ES-I3 (cell line): Measurements from ENCODE around the gene DEAF1.
"Not testable (repeated sequence)": the region's sequence is repeated elsewhere in the genome, so short reads cannot be mapped to it uniquely, and the experiment has no call there.

Experiments used
- H3K36me3 ChIP-seq: 2 replicates; pipeline ENCODE4 v1.6.1; 2013; ENCODE audit warnings: mild to moderate bottlenecking, low read length, control low read depth, moderate library complexity; ENCODE audit not compliant: insufficient read depth
- H3K4me1 ChIP-seq: 2 replicates; pipeline ENCODE4 v1.6.1; 2013; ENCODE audit warnings: mild to moderate bottlenecking, control low read depth, low read length; ENCODE audit not compliant: insufficient read depth
- H3K9ac ChIP-seq: 2 replicates; pipeline ENCODE4 v1.6.1; 2013; ENCODE audit warnings: low read depth, mild to moderate bottlenecking, low read length, moderate library complexity
- H3K9me3 ChIP-seq: 2 replicates; pipeline ENCODE4 v1.6.1; 2013; ENCODE audit warnings: mild to moderate bottlenecking, low read length, moderate library complexity; ENCODE audit not compliant: control insufficient read depth, insufficient read depth

The DEAF1 gene

DNA sequence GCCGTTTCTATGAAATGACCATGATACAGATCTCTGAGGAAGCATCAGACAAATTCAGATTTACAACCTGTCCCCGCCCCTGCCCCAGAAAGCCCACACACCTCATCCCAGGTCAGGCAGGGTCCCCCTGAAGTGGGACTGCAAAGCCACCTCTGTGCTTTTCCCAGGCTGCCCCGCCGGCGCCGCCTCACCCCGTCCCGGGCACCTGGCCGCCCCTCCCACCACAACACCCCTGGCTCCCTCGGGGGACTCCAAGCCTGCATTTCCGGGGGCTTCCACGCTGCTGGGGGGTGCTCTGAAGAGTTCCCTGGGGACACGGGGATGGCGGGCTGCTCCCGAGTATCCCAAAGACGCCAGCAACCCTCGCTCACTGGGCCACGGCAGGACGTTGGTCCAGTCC, 34.7 kb downstream of the DEAF1 start:
- H3K9me3 ChIP-seq, result no peaks in the 10 kb centered on the region
- no peaks in the 10 kb centered on the region for H3K4me1 ChIP-seq
- H3K9ac ChIP-seq, result no peak overlapping the region
- H3K36me3 ChIP-seq, result no peaks in the 10 kb centered on the region

DNA sequence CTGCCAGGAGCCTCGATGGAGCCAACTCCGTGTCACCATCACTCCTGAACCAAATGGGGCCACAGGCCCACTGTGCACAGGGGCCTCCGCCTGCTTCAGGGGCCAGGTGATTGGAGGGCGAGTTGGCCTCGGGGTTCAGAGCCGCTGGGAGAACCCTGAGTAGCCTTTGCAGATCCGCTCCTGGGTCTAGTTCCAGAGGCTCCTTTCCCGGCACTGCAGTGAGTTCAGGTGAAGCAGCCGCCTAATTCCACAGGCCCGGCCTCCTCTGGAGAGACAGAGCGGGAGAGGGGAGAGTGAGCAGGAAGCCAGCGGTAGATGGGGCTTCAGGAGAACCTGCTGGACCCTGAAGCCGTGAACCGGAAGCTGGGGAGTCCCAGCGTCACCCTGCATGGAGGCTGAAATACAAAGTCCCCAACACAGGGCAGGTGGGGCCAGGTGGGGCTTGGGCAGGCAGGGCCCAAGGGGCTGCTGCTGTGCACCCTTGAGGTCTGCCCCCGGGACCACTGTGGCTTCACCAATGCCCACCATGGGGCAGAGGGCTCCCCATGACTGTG, 35.4 kb downstream of the DEAF1 start:
- Histone ChIP-seq H3K4me1 (no peaks in the 10 kb centered on the region), H3K9ac (no peak overlapping the region), H3K9me3 (no peaks in the 10 kb centered on the region), H3K36me3 (no peaks in the 10 kb centered on the region)

DNA sequence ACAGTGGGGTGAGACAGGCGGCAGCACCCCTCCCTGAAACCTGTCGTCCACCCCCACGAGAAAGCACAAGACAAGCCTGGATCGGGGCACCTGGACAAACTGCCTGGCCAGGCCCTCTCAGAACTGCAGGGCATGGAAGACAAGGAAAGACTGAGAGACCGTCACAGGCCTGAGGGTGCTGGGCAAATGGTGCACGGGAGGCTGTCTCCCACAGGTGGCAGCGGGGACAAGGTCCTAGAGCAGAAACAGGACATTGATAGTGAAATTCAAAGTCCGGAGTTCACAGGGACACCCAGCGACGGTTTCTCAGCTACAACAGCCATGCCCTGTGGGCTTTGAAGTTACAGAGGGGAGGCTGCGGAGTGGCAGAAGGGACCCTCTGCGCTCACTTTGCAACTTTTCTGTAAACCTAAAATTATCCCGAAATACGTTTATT, 37.3 kb downstream of the DEAF1 start:
- Histone ChIP-seq H3K36me3 (no peaks in the 10 kb centered on the region), H3K4me1 (no peaks in the 10 kb centered on the region), H3K9ac (no peak overlapping the region), H3K9me3 (no peaks in the 10 kb centered on the region)

DNA sequence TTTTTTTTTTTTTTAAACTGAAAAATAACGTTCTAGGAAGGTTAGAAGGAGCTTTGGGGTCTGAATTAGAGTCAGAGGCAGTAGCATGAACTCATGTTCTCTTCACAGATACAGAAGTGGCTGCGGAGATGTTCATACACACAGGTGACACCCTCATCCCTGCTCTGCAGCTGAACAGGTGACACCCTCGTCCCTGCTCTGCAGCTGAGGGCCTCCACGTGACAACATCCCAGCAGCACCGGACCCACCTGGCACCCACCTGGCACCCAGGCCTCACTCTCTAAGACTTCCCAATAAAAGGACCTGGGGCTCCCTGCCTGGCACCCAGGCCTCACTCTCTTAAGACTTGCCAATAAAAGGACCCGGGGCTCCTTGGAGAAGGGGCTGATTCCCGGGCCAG, 38.2 kb downstream of the DEAF1 start:
- Histone ChIP-seq H3K9me3 (no peaks in the 10 kb centered on the region), H3K9ac (no peak overlapping the region), H3K36me3 (no peaks in the 10 kb centered on the region), H3K4me1 (no peaks in the 10 kb centered on the region)

DNA sequence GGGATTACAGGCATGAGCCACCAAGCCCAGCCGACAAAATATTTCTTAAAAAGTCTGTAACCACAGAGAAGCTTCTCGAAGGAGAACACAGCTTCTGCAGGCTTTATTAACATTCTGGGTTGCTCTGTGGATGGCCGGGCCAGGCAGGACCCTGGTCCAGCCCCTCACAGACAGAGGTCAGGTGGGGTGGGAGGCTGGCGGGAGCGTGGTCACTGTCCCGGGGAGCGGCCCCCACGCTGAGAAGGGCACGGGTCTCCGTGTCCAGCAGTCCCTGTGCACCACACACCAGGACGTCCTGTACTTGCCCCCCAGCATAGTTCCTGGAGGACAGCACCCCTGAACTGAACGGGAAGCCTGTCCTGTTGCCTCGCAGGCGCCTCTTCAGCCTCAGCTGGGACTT, 38.6 kb downstream of the DEAF1 start:
- no peaks in the 10 kb centered on the region for H3K9me3 ChIP-seq
- no peaks in the 10 kb centered on the region for H3K36me3 ChIP-seq
- H3K9ac ChIP-seq, result no peak overlapping the region
- no peaks in the 10 kb centered on the region for H3K4me1 ChIP-seq

DNA sequence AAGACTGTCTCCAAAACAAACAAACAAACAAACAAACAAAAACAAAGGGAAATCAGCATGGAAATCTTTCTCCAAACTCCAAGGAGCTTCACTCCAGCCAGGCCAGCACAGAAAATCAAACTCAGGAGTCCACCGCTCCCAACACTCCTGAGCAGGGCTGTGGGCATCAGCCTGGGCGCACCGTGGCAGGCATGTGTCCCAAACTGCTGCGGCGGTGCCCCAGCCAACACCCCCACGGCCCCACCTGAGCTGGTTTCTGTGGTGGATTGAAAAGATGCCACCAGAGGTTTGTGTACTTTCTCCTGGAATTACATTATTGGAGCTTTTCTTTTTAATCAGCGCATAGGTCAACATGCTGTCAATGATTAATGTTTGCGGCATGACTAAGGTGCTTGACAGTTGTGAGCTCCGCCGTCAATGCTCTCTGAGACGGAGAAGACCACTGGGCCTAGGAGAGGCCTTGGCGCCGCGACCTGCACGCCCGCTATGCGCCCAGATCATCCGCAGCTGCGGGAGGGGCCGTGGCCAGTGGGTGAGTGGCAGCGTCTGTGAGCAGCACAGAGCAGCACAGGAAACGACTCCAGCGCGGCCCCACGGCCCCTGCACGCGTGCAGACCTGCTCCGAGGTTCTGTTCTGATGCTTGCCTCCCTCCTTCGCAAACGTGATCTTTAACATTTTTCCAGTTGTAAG, 39.8 kb downstream of the DEAF1 start:
- no peak overlapping the region for H3K9ac ChIP-seq
- no peaks in the 10 kb centered on the region for H3K9me3 ChIP-seq
- no peaks in the 10 kb centered on the region for H3K4me1 ChIP-seq
- H3K36me3 ChIP-seq, result no peaks in the 10 kb centered on the region

DNA sequence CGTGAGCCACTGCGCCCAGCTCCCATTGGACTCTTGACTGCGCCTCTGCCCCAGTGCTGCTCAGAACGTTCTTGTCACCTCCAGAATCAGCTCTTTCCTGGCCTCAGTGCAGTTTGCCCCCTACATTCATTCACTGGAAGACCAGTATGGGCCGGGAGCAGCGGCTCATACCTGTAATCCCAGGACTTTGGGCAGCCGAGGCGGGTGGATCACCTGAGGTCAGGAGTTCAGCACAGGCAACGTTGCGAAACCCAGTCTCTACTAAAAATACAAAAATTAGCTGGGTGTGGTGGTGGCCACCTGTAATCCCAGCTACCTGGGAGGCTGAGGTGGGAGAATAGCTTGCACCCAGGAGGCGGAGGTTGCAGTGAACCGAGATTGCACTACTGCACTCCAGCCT, 40.6 kb downstream of the DEAF1 start:
- H3K36me3 ChIP-seq, H3K4me1 ChIP-seq, H3K9ac ChIP-seq, H3K9me3 ChIP-seq: not testable (repeated sequence)

DNA sequence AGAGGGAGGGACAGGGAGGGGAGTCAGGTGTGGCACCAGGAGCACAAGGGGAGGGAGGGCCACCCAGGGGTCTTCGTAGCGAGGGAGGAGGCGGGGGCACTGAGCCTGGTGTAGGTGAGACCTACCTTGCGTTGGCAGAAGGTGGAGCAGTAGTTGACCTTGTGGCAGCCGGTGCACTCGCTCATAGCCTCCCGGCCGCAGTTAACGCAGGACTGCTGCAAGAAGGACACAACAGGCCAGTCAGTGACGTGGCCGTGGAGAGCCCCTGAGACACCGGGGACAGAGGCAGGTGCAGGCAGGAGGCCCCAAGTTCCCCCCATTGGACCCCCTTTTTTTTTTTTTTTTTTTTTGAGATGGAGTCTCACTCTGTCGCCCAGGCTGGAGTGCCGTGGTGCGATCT, 41.2 kb downstream of the DEAF1 start:
- no peaks in the 10 kb centered on the region for H3K9me3 ChIP-seq
- no peaks in the 10 kb centered on the region for H3K36me3 ChIP-seq

DNA sequence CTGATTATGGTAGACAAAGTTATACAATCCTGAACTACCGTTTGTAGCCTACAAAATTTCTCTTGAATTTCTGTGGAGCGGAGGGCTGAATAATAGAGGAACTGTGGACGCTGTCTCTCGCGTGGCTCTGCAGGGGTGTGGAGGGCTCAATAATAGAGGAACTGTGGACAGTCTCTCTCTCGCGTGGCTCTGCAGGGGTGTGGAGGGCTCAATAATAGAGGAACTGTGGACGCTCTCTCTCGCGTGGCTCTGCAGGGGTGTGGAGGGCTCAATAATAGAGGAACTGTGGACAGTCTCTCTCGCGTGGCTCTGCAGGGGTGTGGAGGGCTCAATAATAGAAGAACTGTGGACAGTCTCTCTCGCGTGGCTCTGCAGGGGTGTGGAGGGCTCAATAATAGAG, 41.9 kb downstream of the DEAF1 start:
- H3K9ac ChIP-seq, H3K9me3 ChIP-seq, H3K4me1 ChIP-seq, H3K36me3 ChIP-seq: not testable (repeated sequence)

More for the DNA sequence above, 41.2 kb downstream of the DEAF1 start:
- Histone ChIP-seq H3K9ac (no peak overlapping the region), H3K4me1 (no peaks in the 10 kb centered on the region)

DNA sequence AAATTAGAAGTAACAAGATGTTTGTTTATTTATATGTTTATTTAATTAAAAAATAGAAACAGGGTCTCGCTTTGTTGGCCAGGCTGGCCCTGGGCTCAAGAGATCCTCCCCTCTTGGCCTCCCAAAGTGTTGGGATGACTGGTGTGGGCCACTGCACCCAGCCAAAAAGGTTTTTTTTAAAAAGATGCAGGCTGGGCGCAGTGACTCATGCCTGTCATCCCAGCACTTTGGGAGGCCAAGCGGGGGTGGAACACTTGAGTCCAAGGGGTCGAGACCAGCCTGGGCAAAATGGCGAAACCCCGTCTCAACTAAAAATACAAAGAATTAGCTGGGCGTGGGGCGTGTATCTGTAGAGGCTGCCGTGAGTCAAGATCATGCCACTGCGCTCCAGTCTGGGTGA, 44.5 kb downstream of the DEAF1 start:
- Histone ChIP-seq H3K4me1 (no peaks in the 10 kb centered on the region), H3K9me3 (no peaks in the 10 kb centered on the region), H3K9ac (no peak overlapping the region), H3K36me3 (no peaks in the 10 kb centered on the region)

DNA sequence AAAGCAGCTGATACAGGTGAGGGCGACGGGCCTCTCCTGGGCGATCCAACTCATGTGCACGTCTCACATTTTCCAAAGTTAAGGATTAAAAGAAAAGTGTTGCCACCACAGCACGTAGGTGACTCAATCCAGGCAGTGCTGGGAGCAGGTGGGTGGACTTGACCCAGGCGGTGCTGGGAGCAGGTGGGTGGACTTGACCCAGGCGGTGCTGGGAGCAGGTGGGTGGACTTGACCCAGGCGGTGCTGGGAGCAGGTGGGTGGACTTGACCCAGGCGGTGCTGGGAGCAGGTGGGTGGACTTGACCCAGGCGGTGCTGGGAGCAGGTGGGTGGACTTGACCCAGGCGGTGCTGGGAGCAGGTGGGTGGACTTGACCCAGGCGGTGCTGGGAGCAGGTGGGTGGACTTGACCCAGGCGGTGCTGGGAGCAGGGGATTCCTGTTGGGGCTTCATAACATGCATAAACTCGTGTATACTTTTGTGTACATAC, 47.3 kb downstream of the DEAF1 start:
- not testable (repeated sequence) for H3K9me3 ChIP-seq, H3K4me1 ChIP-seq, H3K9ac ChIP-seq, H3K36me3 ChIP-seq

DNA sequence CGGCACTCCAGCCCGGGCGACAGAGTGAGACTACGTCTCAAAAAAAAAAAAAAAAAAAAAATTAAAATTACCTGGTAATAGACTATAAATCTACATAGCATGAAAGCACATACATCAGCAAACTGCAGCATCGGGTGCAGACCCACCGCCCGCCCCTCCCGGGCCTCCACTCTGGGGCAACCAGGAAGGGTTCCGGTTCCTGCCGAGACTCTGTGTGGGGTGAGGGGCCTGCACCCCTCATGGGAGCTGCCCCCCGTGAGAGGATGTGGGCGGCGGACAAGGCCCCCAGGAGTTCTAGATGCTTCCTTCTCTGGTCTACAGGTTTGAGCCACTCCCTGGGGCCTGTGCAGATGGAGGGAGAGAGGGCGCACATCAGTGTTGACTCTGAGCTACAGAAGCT, 48.8 kb downstream of the DEAF1 start:
- Histone ChIP-seq H3K9me3 (no peaks in the 10 kb centered on the region), H3K9ac (no peak overlapping the region), H3K4me1 (no peaks in the 10 kb centered on the region; the same call in 1 of the 2 replicates), H3K36me3 (no peaks in the 10 kb centered on the region)

DNA sequence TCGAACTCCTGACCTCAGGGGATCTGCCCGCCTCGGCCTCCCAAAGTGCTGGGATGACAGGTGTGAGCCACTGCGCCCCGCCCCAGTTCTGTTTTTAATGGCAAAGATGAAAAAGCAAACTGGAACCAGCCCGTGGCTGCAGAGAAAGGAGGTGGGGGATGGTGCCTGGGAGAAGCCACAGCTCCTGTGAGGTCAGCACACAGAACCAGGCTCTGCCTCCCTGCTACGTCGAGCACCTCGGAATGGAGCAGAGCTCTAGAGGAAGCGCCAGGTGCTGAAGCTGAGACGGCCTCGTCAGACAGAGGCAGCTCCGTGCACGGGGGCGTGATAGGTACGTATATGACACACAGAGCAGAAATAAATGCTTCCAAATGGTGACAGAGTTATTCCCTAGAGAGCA, 49.5 kb downstream of the DEAF1 start:
- Histone ChIP-seq H3K9ac (no peak overlapping the region), H3K36me3 (no peaks in the 10 kb centered on the region), H3K9me3 (no peaks in the 10 kb centered on the region), H3K4me1 (peaks cover 5% of the 10 kb centered on the region; the same call in 1 of the 2 replicates)

DNA sequence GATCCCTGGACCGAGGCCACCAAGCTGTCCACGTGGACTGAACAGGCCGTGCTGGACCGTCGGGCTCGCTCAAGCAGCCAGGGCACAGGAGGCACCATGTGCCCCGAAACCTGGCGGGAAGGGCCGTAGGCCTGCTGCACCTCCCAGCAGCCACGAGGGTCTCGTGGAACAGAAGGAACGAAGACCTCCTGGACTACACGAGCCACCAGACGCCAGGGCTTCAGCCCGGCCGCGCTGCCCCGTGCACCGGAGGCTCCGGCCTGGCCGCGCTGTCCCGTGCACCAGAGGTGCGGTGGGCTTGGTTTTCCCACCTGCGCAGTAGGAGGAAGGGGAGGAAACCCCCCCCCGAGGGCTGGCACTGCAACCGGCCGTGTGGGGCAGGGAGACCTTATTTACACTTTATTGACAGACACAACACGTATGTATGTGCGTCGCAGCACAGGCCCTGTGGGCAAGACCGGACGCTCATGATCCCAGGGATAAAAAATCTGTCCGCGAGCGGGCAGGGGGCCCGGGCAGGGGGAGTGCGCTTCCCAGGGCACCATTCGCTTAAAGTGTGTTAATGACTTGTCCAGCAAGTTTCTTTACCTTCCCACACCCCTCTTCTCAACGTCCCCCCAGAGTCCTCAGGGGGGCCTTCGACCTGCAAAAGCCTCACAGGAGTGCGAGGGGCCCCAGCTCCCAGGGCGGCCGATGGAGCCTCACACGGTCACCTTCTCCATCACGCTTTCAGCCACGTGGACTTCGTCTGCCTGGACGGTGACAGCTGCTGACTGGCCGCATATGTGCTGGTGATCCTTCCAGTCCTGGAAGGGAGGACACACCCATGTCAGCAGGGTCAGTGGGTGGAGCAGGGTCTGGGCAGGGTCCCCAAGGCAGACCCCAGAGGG, 50.9 kb downstream of the DEAF1 start:
- H3K4me1 ChIP-seq, result peaks cover 6% of the 10 kb centered on the region; the same call in 1 of the 2 replicates
- H3K36me3 ChIP-seq, result no peaks in the 10 kb centered on the region
- H3K9me3 ChIP-seq, result no peaks in the 10 kb centered on the region
- H3K9ac ChIP-seq, result no peak overlapping the region

DNA sequence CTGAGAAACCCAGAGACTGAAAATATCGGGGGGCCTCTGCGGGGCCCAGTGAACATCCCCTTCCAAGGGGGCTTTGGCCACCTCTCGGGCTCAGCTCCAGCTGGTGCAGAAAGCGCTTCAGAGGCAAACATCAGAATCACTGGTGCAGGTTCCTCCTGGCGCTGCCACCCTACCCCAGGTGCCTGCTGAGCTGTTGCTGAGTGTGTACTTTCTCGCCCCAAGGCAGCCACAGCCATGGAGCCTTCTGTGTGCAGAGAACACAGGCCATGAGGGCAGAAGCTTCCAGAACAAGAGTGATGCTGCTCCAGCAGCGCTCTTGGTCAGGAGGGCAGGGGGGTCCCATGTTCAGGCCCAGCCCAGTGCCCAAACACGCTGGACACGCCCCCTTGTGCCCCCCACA, 51.7 kb downstream of the DEAF1 start:
- H3K36me3 ChIP-seq, result no peaks in the 10 kb centered on the region
- H3K9ac ChIP-seq, result no peak overlapping the region
- H3K9me3 ChIP-seq, result no peaks in the 10 kb centered on the region
- H3K4me1 ChIP-seq, result peaks cover 6% of the 10 kb centered on the region; the same call in 1 of the 2 replicates
